CD4-positive, alpha-beta T cell treated with Interleukin-15 for 1 hour (primary cell): ENCODE results near the gene ZNF143.
"Not testable (repeated sequence)": the region's sequence is repeated elsewhere in the genome, so short reads cannot be mapped to it uniquely, and the experiment has no call there.

Experiments used
- DNase-seq: peaks from one replicate; pipeline ENCODE4 v3.0.0-alpha.2; 2020

Gene ZNF143

GRCh38 chr11:9549216-9549615 is 88.4 kb downstream of the ZNF143 start:
- not testable (repeated sequence) for DNase-seq

- DNase-seq: no peak
Observed at GRCh38 chr11:9550191-9550628, 89.4 kb downstream of the ZNF143 start.

GRCh38 chr11:9561279-9561982 is 100.6 kb downstream of the ZNF143 start:
- DNase-seq: no peak

- no peak for DNase-seq
Observed at GRCh38 chr11:9562716-9563115, 101.9 kb downstream of the ZNF143 start.

- DNase-seq: no peak
Observed at GRCh38 chr11:9563196-9563730, 102.5 kb downstream of the ZNF143 start.

GRCh38 chr11:9565822-9566560 is 105.2 kb downstream of the ZNF143 start:
- DNase-seq: peak; percentile 47

GRCh38 chr11:9566561-9567063 is 105.8 kb downstream of the ZNF143 start:
- DNase-seq: no peak

GRCh38 chr11:9567401-9567800 is 106.6 kb downstream of the ZNF143 start:
- DNase-seq: no peak

- DNase-seq: no peak
Observed at GRCh38 chr11:9568161-9568853, 107.5 kb downstream of the ZNF143 start.

GRCh38 chr11:9568854-9569587 is 108.2 kb downstream of the ZNF143 start:
- peak; percentile 61 for DNase-seq

- DNase-seq: no peak
Observed at GRCh38 chr11:9569588-9570164, 108.9 kb downstream of the ZNF143 start.

- no peak for DNase-seq
Observed at GRCh38 chr11:9570313-9571025, 109.7 kb downstream of the ZNF143 start.

GRCh38 chr11:9571071-9571762 is 110.4 kb downstream of the ZNF143 start:
- DNase-seq: no peak

- no peak for DNase-seq
Observed at GRCh38 chr11:9571763-9572115, 110.9 kb downstream of the ZNF143 start.

- DNase-seq: peak; percentile 96
Observed at GRCh38 chr11:9573052-9573774, 112.4 kb downstream of the ZNF143 start, which contains the start of gene WEE1. TSS of gene WEE1 (plus strand) at chr11:9573670. CDS start at chr11:9573934, 264 bp downstream.

GRCh38 chr11:9573775-9574621 is 113.2 kb downstream of the ZNF143 start:
- no peak for DNase-seq

GRCh38 chr11:9574622-9575259 is 113.9 kb downstream of the ZNF143 start:
- DNase-seq: no peak
